Epithelial cell of prostate (primary cell): ENCODE measurements around the gene NRG2.

Source experiments
- DNase-seq: peaks from one replicate; pipeline ENCODE4 v3.0.0-alpha.2; 2011; ENCODE audit warnings: low read depth, low spot score
- H3K27ac ChIP-seq: fragments of 450-650 bp; 2 replicates; pipeline ENCODE4 v1.5.1; 2017; ENCODE audit warnings: mild to moderate bottlenecking

The NRG2 gene

DNA sequence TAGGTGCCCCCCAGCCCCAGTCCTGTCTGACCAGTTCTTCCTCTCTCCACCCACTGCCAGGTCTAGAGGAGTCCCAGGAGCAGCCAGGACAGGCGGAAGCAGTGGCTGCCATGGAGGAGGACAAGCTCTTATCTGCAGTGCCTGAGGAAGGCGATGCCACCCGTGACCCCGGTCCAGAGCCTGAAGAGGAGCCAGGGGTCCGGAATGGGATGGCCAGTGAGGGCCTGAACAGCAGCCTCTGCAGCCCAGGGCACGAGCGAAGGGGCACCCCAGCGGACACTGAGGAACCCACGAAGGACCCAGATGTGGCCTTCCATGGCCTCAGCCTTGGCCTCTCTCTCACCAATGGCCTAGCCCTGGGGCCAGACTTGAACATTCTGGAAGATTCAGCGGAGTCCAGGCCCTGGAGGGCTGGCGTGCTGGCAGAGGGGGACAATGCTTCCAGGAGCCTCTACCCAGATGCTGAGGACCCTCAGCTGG, 233.7 kb downstream of the NRG2 start:
- DNase-seq = no peak
- no peak overlapping the region for H3K27ac ChIP-seq

DNA sequence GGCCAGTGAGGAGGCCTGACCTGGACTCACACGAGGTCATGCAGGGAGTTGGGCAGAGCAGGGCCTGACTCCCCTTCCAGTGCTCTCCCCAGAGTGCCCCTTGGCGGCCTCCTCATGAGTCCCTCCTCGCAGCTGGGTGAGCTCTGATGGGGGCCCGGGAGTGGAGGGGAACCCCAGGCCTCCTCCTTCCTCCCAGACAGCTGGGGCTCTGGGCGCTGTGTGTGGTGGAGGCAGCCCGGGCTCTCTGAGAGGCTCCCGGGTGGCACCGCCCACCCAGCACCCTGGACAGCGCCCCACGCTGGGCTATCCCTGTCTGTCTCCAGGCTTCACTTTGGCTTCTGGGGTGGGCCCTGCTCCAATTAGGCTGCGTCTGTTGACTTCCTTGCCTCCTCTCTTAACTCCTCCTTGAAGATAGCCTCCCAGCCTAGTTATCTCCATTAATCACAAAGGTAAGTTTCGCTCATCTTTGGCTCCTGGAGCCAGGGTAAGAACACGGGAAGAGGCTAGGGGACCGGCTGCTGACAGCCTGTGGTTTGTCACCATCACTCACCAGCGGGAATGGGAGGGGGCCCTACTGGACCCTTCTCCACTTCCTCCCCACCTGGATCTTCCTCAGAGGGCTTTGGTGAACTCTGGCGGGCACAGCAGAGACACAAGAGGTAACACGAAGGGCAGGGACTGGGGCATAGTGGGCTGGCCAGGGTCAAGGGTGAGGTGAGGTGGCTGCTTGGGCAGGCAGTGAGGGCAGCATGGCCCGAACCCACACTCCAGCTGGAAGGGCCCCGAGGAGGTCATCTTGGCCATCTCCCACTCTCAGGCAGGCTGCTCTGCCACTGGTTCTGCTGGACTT, 234.4 kb downstream of the NRG2 start:
- no peak overlapping the region for H3K27ac ChIP-seq
- no peak for DNase-seq

DNA sequence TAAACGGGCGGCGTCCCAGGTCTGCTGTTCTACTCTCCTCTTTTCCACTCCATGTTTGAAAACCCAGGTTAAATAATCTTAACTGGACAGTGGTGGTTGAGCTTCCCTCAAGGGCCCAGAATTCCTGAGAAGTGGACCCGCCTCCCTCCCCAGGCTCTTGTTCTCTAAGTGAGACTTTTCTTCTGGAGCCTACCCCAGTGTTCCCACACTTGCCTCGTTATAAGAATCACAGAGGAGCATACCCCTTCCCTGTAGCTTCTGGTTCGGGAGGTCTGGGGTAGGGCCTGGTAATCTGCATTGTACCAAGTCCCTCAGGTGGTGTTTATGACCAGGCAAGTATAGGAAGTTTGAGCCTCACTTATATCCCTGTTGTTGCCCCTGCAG, 235.5 kb downstream of the NRG2 start:
- H3K27ac ChIP-seq = no peak overlapping the region
- DNase-seq = no peak

DNA sequence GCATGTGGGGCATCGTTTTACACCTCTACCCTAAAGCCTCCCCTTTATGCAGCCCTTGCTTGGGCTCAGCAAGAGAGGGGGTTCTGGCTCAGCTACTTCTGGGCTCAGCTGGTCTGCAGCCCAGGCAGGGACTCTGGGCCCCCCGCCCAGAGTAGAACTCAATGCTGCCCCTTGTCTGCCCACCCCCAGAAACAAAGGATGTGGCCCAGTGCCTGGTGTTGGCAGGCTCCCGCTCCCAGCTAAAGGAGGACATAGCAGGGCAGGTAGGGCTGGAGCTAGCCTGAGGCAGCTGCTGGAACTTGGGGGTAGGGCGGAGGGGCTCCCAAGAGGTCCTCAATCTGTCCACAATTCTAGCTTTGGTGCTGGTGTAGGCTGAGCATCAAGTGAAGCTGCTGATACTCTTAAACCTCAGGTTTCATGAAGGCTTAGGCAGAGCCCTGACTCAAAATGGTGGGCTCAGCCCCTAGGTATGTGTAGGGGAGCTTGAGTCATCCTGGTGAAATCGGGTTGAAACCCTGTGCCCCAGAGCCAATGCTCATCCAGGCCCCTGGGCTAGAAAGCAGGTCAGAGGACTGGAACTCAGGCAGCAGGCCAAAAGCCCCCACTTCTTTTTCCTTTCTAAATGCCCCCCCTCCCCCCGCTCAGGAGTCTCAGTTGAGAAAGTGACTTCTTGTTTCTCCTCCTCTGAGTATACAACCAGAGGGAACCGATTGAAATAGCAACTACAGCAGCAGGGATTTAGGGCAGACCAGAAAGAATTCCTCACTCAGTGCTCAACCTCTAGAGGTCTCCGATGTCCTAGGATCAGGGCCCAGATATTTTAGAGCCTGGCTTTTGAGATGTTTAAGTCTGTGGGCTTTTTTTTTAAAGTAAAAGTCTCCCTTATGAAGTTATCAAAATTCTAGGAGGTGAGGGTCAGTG, 236.1 kb downstream of the NRG2 start:
- no peak for DNase-seq

DNA sequence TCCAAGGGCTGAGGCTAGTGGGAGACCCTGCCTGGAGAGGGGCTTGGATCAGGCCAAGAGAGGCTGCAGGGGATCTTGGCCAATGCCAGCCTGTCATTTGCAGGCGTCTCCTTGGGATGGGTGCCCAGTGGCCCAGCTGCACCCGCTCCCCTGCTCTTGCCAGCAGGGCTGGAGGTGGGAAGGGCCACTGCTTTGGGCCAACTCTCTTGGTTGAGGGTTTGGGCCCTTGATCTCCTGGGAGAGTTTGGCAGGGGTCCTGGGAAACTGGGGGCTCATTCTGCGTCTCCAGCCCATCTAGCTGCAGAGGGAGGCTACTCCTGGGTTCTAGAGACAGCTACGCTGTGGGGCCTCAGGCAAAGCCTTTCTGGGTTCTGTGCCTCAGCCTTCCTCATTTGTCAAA, 237.0 kb downstream of the NRG2 start:
- no peak for DNase-seq
- H3K27ac ChIP-seq = no peak overlapping the region

More for the DNA sequence above, 236.1 kb downstream of the NRG2 start:
- no peak overlapping the region for H3K27ac ChIP-seq

DNA sequence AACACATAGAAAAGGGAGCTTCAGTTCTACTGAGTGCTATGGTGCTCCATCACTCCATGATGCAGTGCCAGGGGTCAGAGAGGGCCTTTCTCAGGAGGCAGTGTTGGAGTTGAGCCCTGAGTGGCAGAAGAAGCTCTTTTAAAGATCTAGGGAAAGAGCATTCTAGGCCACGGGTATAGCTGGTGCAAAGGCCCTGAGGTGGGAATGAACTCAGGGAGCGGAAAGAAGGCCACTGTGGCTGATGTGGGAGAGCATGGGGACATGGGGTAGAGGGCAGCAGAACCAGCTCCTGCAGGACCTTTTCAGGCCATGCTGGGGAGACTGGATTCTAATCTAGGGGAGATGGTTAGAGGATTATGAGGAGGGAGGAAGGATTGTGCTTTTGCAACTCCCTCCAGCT, 237.6 kb downstream of the NRG2 start:
- no peak overlapping the region for H3K27ac ChIP-seq
- no peak for DNase-seq

DNA sequence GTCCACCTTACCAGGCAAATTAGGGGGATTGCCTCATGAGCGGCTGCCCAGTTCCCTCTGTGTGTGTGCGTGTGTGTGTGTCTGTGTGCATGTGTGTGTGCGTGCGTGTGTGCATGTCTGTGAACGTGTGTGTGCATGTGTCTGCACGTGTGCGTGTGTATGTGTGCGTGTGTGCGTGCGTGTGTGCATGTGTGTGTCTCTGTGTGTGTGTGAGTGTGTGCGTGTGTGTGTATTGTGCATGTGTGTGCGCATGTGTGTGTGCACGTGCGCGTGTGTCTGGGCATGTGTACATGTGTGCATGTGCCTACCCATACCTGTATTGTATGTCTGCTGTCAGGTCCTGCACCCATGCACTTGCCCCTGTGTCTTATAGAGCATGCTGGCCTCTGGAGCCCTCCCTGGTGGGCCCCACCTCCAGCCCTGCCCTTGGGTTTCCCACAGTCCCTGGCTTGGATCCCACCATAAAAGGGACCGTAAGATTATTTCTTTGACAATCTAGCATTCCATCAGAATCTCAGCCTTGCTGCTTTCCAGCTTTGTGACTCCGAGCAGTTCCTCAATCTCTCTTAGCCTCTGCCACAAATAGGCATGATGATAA, 238.2 kb downstream of the NRG2 start:
- H3K27ac ChIP-seq = no peak overlapping the region

DNA sequence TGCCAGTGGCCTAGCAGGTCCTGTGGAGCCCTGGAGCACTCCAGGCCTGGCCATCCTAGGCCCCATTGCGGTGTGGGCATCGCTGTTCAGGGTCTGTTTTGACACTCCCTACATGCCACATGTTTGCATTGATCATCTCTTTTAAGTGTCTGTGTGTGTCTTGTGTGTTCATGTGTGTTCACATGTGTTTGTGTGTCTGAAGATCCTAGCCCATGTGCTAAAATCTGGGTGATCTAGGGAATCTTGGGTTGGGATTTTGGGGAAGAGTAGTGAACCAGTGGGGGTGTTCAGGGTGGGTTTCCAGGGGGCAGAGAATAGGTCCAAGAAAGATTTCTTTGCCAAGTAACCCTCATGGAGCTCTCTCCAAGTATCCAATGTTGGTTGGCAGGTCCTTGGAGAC, 239.1 kb downstream of the NRG2 start:
- no peak overlapping the region for H3K27ac ChIP-seq
- DNase-seq = no peak

More for the DNA sequence above, 238.2 kb downstream of the NRG2 start:
- DNase-seq = no peak

DNA sequence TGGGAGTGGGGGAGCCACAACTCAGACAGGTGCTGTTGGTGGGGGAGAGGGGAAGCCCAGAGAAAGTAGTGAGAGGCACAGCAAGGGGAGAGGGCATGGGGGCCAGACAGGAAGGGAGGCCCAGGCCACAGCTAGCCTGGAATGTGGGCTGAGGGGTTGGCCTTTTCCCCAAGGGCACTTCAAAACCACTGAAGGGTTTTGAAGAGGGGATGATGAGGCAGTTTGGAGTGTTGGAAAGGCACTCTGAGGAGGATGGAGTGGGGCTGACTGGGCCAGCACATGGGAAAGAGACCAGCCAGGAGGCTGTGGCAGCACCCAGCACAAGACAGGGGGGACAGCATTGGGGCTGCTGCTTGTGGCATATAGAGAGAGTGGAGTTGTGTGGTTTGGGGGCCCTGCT, 243.7 kb downstream of the NRG2 start:
- DNase-seq = no peak

DNA sequence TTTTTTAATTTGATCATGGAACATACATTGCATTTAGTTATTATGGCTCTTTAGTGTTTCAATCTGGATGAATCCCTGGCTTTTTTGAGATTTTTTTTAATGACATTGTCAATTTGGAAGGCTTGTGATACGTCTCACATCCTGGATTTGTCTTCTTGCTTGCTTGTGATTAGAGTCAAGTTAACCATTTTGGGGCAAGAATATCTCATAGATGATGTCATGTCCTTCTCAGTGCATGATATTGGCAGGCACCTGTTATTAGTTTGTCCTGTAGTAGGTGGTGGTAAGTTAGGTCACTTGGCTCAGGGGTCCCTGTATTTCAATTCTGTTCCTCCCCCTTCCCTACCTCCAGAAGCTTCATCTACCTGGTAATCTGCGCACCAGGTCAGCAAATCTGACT, 244.2 kb downstream of the NRG2 start:
- no peak overlapping the region for H3K27ac ChIP-seq
- no peak for DNase-seq

More for the DNA sequence above, 243.7 kb downstream of the NRG2 start:
- H3K27ac ChIP-seq = no peak overlapping the region

DNA sequence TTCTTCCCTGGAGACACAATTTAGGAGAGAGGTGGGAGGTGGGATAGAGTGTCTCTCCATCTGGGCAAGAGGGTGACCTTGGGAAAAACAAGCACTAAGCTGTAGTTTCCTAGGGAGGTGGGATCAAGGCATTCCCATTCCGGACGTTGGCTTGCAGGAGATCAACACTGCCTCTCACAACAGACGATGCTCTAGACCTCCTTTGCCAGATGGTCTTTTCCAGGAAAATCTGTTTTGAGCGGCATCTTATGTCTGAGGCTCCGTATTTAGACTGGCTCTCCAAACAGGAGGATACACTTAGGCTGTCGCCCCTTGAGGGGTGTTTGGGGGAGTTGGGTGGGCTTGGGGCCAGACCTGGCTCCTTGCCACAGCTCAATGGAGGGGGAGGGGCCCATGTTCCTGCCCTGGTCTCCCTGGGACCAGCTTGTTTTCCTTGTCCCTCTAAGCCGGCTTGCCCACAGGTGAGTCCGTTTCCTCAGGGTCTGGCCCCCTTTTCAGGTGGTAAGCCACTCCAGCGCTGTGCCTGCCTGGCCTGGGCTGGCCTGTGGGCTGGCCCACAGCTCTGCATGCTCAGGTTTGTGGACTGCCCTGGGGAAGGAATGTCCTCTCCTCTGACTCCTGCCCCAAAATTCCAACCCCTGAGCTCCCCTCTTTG, 245.1 kb downstream of the NRG2 start:
- no peak for DNase-seq
- no peak overlapping the region for H3K27ac ChIP-seq

DNA sequence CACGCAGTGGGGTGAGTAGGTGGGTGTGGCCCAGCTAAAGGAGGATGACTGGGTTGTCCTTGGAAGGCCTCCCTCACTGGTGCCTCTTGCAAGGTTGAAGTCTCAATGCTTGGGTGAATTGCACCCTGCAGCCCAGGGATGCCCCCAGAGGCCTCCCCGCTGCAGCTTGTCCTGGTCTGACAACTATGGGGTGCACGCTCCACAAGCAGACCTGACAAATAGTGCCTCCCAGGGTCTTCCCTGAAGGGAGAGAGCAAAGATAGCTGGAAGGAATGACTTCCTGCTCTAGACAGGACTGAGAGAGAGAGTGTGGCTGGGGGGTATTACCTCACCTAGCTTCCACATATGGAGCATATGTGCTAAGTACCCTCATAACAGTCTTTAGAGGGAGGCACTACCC, 245.8 kb downstream of the NRG2 start:
- no peak for DNase-seq
- no peak overlapping the region for H3K27ac ChIP-seq
